Neutrophil (primary cell): ENCODE results near the gene ALOX12B.
"Not testable (repeated sequence)": the region's sequence is repeated elsewhere in the genome, so short reads cannot be mapped to it uniquely, and the experiment has no call there.

ENCODE experiments used
- H3K27ac ChIP-seq: fragments of 200-600 bp; sonication (generic); 2 replicates; pipeline ENCODE4 v1.5.1; 2016; ENCODE audit warnings: mild to moderate bottlenecking, moderate library complexity
- H3K27me3 ChIP-seq: fragments of 200-600 bp; sonication (generic); 2 replicates; pipeline ENCODE4 v1.6.0; 2016; ENCODE audit warnings: mild to moderate bottlenecking
- H3K36me3 ChIP-seq: fragments of 200-600 bp; sonication (generic); 2 replicates; pipeline ENCODE4 v1.5.1; 2017
- H3K4me1 ChIP-seq, 2 experiments: fragments of 200-600 bp in 1 of 2; sonication (generic) in 1 of 2; 1 replicate in 1 of 2; 2 replicates in 1 of 2; pipeline versions ENCODE4 v1.5.1 to v1.6.1; 2013 to 2016; ENCODE audit warnings: low read depth in 1 of 2, low read length in 1 of 2, mild to moderate bottlenecking in 1 of 2, moderate library complexity in 1 of 2; ENCODE audit not compliant: control insufficient read depth in 1 of 2, insufficient read depth in 1 of 2
- H3K4me3 ChIP-seq, 2 experiments: fragments of 200-600 bp in 1 of 2; sonication (generic) in 1 of 2; 1 replicate in 1 of 2; 2 replicates in 1 of 2; pipeline ENCODE4 v1.5.1; 2013 to 2016; ENCODE audit warnings: low read depth in 1 of 2, low read length in 1 of 2, mild to moderate bottlenecking in 1 of 2, moderate library complexity in 1 of 2
- H3K9me3 ChIP-seq: fragments of 200-600 bp; sonication (generic); 2 replicates; pipeline ENCODE4 v1.5.1; 2016
- CTCF ChIP-seq: fragments of 200-600 bp; sonication (generic); IDR thresholded peaks from 2 replicates; pipeline ENCODE4 v1.5.1; 2016; ENCODE audit warnings: antibody characterized with exemption

The ALOX12B gene

GRCh38 chr17:8079291-8080207 lies 8.0 kb downstream of the ALOX12B start:
- Histone ChIP-seq H3K4me3 (peak overlapping the region; percentile 41 to 53), H3K27me3 (peaks cover 100% of the 10 kb centered on the region), H3K27ac (no peak overlapping the region), H3K9me3 (no peaks in the 10 kb centered on the region), H3K36me3 (no peaks in the 10 kb centered on the region), H3K4me1 (peaks cover 9 to 13% of the 10 kb centered on the region in 2 experiments)
- TF ChIP-seq CTCF, result peak; percentile 75

GRCh38 chr17:8077939-8078338 lies 9.6 kb downstream of the ALOX12B start:
- H3K36me3 ChIP-seq, H3K4me3 ChIP-seq, H3K9me3 ChIP-seq, H3K27ac ChIP-seq: not testable (repeated sequence)
- peaks cover 100% of the 10 kb centered on the region for H3K27me3 ChIP-seq
- H3K4me1 ChIP-seq, result peaks cover 9 to 22% of the 10 kb centered on the region in 2 experiments

GRCh38 chr17:8076502-8077266 lies 10.8 kb downstream of the ALOX12B start:
- Histone ChIP-seq H3K9me3 (no peaks in the 10 kb centered on the region), H3K27ac (no peak overlapping the region), H3K27me3 (peaks cover 100% of the 10 kb centered on the region), H3K36me3 (no peaks in the 10 kb centered on the region), H3K4me3 (no peak overlapping the region), H3K4me1 (peaks cover 9 to 25% of the 10 kb centered on the region in 2 experiments)
- TF ChIP-seq CTCF, result no peak

GRCh38 chr17:8075574-8076342 lies 11.8 kb downstream of the ALOX12B start:
- Histone ChIP-seq H3K36me3 (no peaks in the 10 kb centered on the region), H3K4me3 (no peak overlapping the region), H3K4me1 (peaks cover 9 to 25% of the 10 kb centered on the region in 2 experiments), H3K27me3 (peaks cover 100% of the 10 kb centered on the region), H3K9me3 (no peaks in the 10 kb centered on the region), H3K27ac (no peak overlapping the region)
- no peak for TF ChIP-seq CTCF

GRCh38 chr17:8075081-8075480 lies 12.4 kb downstream of the ALOX12B start:
- peaks cover 9 to 22% of the 10 kb centered on the region in 2 experiments for H3K4me1 ChIP-seq
- H3K36me3 ChIP-seq, result no peaks in the 10 kb centered on the region
- H3K4me3 ChIP-seq, result no peak overlapping the region
- H3K27me3 ChIP-seq, result peaks cover 100% of the 10 kb centered on the region
- no peaks in the 10 kb centered on the region for H3K9me3 ChIP-seq
- H3K27ac ChIP-seq, result no peak overlapping the region
- no peak for TF ChIP-seq CTCF
